Stimulated activated effector memory CD8-positive, alpha-beta T cell treated with anti-CD3 and anti-CD28 coated beads, Interleukin-12 subunit alpha, Interleukin-12 subunit beta, amount 100 ng/mL, for 72 hours (primary cell): ENCODE results near the gene ZNF451.
A peak's percentile ranks its signal among the peaks of the same experiment; 100 is the strongest.
"Not testable (repeated sequence)": the region's sequence is repeated elsewhere in the genome, so short reads cannot be mapped to it uniquely, and the experiment has no call there.

Source experiments
- ATAC-seq: fragments of 150-1000 bp; cut with Tn5 transposase; 2 replicates; pipeline ENCODE4 v1.10.0; 2021
- DNase-seq, 2 donors: peaks; one replicate each; pipeline ENCODE4 v3.0.0; 2021 to 2022; ENCODE audit warnings: low spot score in 2 of 2
- H3K27ac Mint-ChIP-seq: one replicate; pipeline ENCODE4 v1.8.0; 2022; ENCODE audit warnings: mild to moderate bottlenecking, mixed read lengths
- H3K36me3 Mint-ChIP-seq: one replicate; pipeline ENCODE4 v1.8.0; 2022; ENCODE audit warnings: mild to moderate bottlenecking, mixed read lengths
- H3K4me1 Mint-ChIP-seq: one replicate; pipeline ENCODE4 v1.8.0; 2022; ENCODE audit warnings: mixed read lengths
- H3K4me3 Mint-ChIP-seq: one replicate; pipeline ENCODE4 v1.8.0; 2022; ENCODE audit warnings: mild to moderate bottlenecking, mixed read lengths
- H3K9me3 Mint-ChIP-seq: one replicate; pipeline ENCODE4 v1.8.0; 2022; ENCODE audit warnings: mixed read lengths

ZNF451 gene

DNA sequence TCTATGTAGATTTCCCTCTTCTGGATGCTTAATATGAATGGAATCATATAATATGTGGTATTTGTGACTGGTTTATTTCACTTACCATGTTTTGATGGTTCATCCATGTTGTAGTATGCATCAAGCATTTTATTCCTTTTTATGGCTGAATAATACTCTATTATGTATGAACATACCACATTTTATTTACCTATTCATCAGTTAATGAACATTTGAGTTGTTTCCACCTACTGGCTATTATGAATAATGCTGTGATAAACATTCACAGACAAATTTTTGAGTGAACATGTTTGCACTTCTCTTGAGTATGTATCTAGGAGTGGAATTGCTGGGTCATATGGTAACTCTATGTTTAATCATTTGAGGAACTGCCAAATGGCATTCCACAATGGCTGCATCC, 14.9 kb upstream of the ZNF451 start:
- ATAC-seq: no peak
- Mint-ChIP-seq H3K4me3 (no peak overlapping the region), H3K36me3 (no peaks in the 10 kb centered on the region), H3K4me1 (no peaks in the 10 kb centered on the region), H3K27ac (no peak overlapping the region), H3K9me3 (no peaks in the 10 kb centered on the region)
- DNase-seq: no peak

DNA sequence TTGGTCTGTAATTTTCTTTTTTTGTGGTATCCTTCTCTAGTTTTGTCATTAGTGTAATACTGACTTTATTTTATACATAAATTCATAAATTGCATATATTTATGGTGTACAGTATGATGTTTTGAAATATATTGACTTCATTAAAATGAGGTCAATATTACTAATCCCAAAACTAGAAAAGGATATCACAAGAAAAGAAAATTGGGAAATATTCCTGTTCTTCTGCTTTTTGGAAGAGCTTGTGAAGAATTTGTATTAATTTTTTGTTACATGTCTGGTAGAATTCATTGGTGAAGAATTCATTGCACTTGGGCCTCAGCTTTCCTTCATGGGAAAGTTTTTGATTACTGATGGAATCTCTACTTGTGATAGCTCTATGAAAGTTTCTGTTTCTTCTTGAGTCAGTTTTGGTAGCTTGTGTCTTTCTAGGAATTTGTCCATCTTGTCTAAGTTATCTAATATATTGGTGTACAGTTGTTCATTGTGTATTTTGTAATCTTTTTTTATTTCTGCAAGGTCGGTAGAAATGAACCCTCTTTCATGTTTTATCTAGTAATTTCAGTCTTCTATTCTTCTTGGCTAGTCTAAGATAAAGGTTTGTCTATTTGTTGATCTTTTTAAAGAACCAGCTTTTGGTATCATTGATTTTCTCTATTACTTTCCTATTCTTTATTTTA, 11.3 kb upstream of the ZNF451 start:
- no peaks in the 10 kb centered on the region for H3K9me3 Mint-ChIP-seq

DNA sequence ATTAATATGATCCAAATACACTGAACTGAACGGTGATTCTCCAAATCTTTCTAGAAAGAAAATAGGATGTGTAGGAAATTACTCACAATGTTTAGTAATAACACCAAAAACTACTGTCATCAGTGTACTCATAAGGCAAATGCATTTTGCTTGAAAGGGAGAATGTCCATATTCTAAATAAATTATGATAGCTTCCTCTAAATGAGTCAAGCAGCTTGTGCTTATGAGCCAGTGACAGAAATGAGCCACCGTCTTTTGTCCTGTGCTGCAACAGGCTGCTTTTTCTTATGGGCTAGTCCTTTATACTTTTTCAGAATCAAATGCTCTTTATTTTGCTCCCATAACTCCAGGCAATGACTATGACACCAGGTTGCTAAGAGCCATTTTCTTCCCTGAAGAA, 4.5 kb upstream of the ZNF451 start:
- no peak overlapping the region for H3K27ac Mint-ChIP-seq
- no peaks in the 10 kb centered on the region for H3K9me3 Mint-ChIP-seq
- DNase-seq (no peak), ATAC-seq (no peak)
- H3K4me3 Mint-ChIP-seq: no peak overlapping the region
- H3K36me3 Mint-ChIP-seq: peaks cover 8% of the 10 kb centered on the region
- peaks cover 7% of the 10 kb centered on the region for H3K4me1 Mint-ChIP-seq

More for the DNA sequence above, 11.3 kb upstream of the ZNF451 start:
- Mint-ChIP-seq H3K36me3 (no peaks in the 10 kb centered on the region), H3K4me3 (no peak overlapping the region), H3K4me1 (no peaks in the 10 kb centered on the region), H3K27ac (no peak overlapping the region)
- no peak for DNase-seq
- no peak for ATAC-seq

DNA sequence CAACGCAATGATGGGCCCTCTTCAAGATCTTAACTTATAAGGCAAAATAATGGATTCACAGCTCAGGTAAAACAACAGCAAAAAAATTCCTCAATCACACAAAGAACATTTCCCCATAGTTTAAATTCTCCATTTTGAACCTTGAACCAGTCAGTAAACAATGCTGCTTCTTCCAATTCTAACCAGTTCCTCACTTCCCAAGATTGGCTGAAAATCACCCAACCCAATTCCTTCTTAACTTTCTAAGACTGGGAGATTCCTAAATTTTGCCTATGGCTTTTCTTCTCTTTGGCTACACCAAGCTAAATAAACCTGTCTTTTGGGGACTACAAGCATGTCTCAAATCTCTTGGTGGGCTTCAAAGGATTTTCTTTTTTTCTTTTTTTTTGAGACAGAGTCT, 3.1 kb upstream of the ZNF451 start:
- no peak overlapping the region for H3K4me3 Mint-ChIP-seq
- ATAC-seq (no peak), DNase-seq (no peak)
- no peak overlapping the region for H3K27ac Mint-ChIP-seq
- peaks cover 16% of the 10 kb centered on the region for H3K36me3 Mint-ChIP-seq
- peaks cover 15% of the 10 kb centered on the region for H3K4me1 Mint-ChIP-seq
- H3K9me3 Mint-ChIP-seq: no peaks in the 10 kb centered on the region

DNA sequence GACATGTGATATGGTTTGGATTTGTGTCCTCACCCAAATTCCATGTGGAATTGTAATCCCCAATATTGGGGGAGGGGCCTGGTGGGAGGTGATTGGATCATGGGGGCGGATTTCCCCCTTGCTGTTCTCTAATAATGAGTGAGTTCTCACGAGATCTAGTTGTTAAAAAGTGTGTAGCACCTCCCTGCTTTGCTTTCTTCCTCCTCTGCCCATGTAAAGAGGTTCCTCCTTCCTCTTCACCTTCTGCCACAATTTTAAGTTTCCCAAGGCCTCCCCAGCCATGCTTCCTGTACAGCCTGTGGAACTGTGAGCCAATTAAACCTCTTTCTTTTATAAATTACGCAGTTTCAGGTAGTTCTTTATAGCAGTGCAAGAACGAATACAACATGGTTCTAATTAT, 2.1 kb upstream of the ZNF451 start:
- Mint-ChIP-seq H3K9me3 (no peaks in the 10 kb centered on the region), H3K36me3 (peaks cover 27% of the 10 kb centered on the region), H3K4me1 (peaks cover 25% of the 10 kb centered on the region), H3K4me3 (no peak overlapping the region), H3K27ac (no peak overlapping the region)
- no peak for DNase-seq
- no peak for ATAC-seq

DNA sequence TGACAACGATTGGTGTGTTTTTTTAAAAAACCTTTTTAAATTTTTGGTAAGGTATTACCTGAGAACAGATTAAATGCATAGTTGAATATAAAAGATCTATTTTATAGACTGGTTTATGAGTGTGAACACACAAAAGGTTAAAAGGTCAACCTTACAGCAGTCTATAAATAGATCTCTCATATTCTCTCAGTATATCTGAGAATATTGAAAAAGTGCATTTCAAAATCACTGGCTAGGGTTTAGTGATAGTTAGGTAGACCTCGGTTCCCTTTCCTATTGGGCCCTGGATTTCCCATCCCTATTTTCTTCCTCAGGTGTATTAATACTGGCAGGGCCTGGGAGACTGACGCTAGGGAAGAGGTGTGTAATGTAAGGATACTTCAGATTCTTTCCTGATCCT, 723 bp upstream of the ZNF451 start:
- ATAC-seq (no peak), DNase-seq (no peak)
- peaks cover 35% of the 10 kb centered on the region for H3K4me1 Mint-ChIP-seq
- no peaks in the 10 kb centered on the region for H3K9me3 Mint-ChIP-seq
- peaks cover 40% of the 10 kb centered on the region for H3K36me3 Mint-ChIP-seq
- H3K27ac Mint-ChIP-seq: peak overlapping the region; percentile 74
- H3K4me3 Mint-ChIP-seq: peak overlapping the region; percentile 74

DNA sequence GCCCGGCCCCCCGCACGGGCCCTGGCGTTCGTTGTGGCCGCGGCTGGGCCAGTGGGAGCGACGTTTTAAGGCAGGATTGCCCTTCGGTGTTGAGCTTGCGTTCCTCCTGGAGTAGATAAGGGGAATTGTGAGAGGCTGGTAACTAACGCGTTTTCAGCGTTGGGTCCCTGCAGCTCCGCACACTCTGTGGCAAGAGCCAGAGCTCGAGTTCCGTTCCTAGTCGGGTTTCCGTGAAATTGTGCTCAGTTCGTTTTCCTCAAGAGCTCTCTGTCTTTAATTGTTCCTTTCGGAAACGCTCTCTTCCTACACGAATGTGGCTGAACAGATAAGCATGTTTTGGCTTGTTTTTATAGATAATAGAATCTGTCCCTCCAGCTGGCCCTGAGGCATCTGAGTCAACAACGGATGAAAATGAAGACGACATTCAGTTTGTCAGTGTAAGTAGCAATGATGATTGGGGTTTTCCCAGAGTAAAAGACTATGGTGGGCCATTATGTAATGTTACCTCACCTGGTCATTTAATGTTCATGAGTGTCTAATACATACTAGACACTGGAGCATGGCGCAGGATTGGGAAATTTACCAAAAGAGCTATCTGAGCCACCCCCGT, 575 bp downstream of the ZNF451 start:
- peaks cover 37% of the 10 kb centered on the region for H3K4me1 Mint-ChIP-seq
- DNase-seq, H3K9me3 Mint-ChIP-seq: not testable (repeated sequence)
- H3K36me3 Mint-ChIP-seq: peaks cover 52% of the 10 kb centered on the region
- H3K27ac Mint-ChIP-seq: peak overlapping the region; percentile 74
- ATAC-seq: peak; percentile 5
- peak overlapping the region; percentile 74 for H3K4me3 Mint-ChIP-seq

DNA sequence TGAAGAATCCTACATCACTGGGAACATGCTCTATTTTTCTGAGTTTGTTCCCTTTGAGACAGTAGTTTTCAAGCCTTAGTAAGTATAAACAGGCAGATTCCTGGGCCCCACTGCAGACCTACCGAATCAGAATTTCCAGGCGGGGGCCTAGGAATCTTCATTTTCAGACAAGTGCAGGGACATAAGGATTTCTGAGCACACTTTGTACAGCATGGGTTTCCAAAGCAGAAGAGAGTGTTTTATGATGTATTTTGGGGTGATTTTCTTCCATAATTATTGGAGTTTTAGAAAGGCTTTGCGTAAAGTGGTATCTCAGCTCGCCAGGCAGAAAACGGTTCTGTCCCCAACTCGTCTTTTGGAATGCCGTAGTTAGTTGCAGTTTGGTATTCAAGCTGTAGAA, 1.4 kb downstream of the ZNF451 start:
- ATAC-seq, H3K9me3 Mint-ChIP-seq, H3K27ac Mint-ChIP-seq, DNase-seq: not testable (repeated sequence)
- H3K4me3 Mint-ChIP-seq: peak overlapping the region; percentile 65
- H3K4me1 Mint-ChIP-seq: peaks cover 41% of the 10 kb centered on the region
- H3K36me3 Mint-ChIP-seq: peaks cover 60% of the 10 kb centered on the region

DNA sequence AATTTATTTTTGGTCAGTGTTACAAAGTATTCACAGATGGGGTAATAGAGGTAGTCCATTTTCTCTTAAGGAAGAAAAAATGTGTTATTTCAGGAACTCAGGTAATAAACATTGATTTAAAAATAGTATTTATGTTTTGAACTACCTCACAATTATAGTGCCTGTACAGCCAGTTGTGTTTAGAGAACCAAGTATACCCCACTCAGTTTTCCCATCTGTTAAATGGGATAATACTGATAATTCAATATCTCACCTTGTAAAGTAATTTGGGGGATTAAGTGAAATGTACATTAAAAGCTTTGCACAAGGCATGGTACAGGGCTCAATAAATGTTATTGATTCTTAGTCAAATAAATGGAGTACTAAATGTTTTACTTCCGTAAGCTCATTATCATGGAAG, 4.7 kb downstream of the ZNF451 start:
- Mint-ChIP-seq H3K4me1 (peaks cover 53% of the 10 kb centered on the region), H3K4me3 (no peak overlapping the region), H3K36me3 (peaks cover 87% of the 10 kb centered on the region), H3K9me3 (no peaks in the 10 kb centered on the region), H3K27ac (no peak overlapping the region)
- DNase-seq (no peak), ATAC-seq (no peak)

DNA sequence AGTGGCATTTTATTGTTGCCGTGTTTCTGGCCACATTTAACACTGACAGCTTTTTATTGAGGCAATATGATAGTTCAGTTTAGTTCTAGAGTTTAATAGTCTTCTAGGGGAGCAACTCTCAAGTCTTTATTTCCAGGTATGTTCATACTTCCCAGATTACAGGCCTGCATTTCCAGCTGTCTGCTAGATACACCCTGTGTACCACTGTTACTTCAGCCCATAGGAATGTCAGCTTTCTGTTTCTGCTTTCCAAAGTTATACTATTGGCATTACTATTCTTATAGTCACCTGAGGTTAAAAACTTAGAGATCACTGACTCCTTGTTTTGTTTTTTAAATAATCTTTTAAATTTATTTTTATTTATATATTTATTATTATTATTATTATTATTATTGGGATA, 7.6 kb downstream of the ZNF451 start:
- H3K4me3 Mint-ChIP-seq: no peak overlapping the region
- H3K4me1 Mint-ChIP-seq: peaks cover 43% of the 10 kb centered on the region
- no peaks in the 10 kb centered on the region for H3K9me3 Mint-ChIP-seq
- ATAC-seq (no peak), DNase-seq (no peak)
- H3K27ac Mint-ChIP-seq: no peak overlapping the region
- H3K36me3 Mint-ChIP-seq: peaks cover 96% of the 10 kb centered on the region

DNA sequence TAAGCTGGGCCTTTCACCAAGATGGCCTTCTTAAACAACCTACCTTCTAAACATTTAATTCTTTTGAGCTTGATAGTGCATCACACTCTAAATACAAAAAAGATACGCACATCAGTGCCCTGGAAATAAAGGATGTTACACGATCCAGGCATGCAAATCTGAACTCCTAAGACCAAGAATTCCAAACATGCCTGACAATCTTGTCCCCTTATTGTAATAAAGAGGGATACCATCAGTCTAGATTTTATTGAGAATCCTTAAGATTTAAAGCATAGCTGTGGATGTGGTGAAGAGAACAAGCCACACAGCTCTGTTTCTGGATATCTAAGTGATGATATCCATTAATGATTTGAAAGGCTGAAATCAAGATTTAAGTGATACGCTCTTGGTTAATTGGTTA, 13.0 kb downstream of the ZNF451 start:
- no peaks in the 10 kb centered on the region for H3K9me3 Mint-ChIP-seq
- H3K27ac Mint-ChIP-seq: no peak overlapping the region
- H3K4me3 Mint-ChIP-seq: no peak overlapping the region
- peaks cover 25% of the 10 kb centered on the region for H3K4me1 Mint-ChIP-seq
- DNase-seq: no peak
- peaks cover 89% of the 10 kb centered on the region for H3K36me3 Mint-ChIP-seq
- no peak for ATAC-seq

DNA sequence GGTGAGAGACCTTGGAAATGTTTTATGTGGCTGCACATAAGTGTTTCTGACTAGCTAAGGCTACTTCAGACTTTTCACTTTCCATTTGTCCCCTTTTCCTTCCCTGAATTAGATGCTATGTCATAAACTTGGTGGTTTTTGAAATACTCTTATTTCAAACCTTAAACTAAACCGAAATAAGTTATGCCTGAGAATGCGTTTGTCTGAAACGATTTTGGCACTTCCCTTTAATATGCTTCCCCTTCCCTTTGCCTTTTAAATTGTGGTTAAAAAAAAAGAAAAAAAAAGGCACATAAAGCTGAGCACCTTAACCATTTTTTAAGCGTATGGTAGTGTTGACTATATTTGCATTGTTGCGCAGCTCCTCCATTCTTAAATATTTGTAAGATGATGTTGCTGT, 14.3 kb downstream of the ZNF451 start:
- peaks cover 32% of the 10 kb centered on the region for H3K4me1 Mint-ChIP-seq
- H3K36me3 Mint-ChIP-seq: peaks cover 76% of the 10 kb centered on the region
- H3K27ac Mint-ChIP-seq: no peak overlapping the region
- H3K9me3 Mint-ChIP-seq: no peaks in the 10 kb centered on the region
- ATAC-seq (no peak), DNase-seq (no peak)
- no peak overlapping the region for H3K4me3 Mint-ChIP-seq

DNA sequence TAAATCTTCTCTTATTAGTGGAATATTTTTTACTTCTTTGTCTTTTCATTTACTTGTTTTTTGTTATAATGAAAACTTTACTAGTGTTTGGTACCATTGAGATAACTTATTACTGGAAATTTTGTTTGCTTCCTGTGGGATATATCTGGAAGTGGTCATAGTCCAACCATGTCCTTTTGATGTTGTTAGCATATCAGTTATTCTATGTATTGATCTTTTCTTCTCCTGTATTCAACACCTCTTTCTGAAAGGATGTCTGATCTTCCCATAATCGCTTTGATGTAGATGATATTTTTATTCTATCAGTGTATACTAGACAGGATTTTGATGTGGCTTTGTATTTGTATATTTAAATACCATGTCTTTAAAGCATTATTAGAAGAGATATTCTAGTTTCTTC, 17.0 kb downstream of the ZNF451 start:
- ATAC-seq: no peak
- no peak for DNase-seq
- Mint-ChIP-seq H3K36me3 (peaks cover 55% of the 10 kb centered on the region), H3K9me3 (no peaks in the 10 kb centered on the region), H3K27ac (no peak overlapping the region), H3K4me1 (peaks cover 37% of the 10 kb centered on the region), H3K4me3 (no peak overlapping the region)

DNA sequence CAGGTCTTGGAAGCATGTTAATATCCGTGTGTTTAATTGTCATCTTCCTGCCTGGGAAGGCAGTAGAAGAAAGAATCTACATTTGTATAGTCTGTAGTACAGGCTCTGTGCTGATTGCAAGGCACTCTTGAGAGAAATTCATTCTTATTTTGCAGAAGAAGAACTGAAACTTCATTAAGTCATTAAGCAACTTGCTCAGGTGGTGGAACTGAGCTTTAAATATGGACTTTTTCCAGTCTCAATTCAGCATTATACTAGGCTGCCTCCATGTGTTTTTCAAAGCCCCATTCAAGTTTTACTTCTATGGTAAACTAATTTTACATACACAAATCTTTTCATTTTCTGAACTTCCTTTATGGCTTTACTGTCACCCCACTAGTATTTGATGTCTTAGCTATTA, 18.7 kb downstream of the ZNF451 start:
- H3K36me3 Mint-ChIP-seq: peaks cover 38% of the 10 kb centered on the region
- no peak overlapping the region for H3K27ac Mint-ChIP-seq
- DNase-seq (no peak), ATAC-seq (no peak)
- no peak overlapping the region for H3K4me3 Mint-ChIP-seq
- H3K9me3 Mint-ChIP-seq: no peaks in the 10 kb centered on the region
- H3K4me1 Mint-ChIP-seq: peaks cover 42% of the 10 kb centered on the region

DNA sequence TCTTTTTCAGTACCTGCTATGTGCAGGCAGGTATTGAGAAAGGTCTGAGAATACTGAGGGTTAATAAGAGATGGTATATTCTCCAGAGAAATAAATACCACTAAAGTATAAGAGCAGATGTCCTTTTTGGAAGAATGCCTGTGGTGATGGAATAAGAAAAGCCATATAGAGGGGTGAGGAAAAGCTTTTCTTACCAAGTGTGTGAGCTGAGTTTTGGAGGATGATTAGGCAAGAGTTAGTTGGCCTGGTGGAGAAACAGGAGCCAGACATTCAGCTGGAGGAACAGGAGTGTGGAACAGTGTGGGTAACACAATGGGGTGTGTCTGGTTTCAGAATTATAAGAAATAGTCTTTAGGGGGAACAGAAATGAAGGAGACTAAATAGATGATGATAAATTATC, 19.9 kb downstream of the ZNF451 start:
- H3K9me3 Mint-ChIP-seq: no peaks in the 10 kb centered on the region
- H3K4me1 Mint-ChIP-seq: peaks cover 42% of the 10 kb centered on the region
- DNase-seq (no peak), ATAC-seq (no peak)
- peaks cover 26% of the 10 kb centered on the region for H3K36me3 Mint-ChIP-seq
- no peak overlapping the region for H3K27ac Mint-ChIP-seq
- no peak overlapping the region for H3K4me3 Mint-ChIP-seq

DNA sequence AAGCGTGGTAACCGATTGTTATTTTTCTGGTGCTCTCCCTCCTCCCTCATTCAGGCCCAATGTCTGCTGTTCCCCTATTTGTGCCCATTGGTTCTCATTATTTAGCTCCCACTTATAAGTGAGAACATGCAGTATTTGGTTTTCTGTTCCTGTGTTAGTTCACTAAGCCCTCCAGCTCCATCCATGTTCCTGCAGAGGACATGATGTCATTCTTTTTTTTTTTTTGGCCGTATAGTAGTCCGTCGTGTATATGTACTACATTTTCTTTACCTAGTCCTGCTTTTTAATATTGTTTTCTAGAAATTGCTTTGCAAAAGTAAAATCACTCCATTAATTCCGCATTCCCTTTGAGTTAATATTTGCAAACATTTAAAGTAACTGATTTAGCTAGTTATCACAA, 23.1 kb downstream of the ZNF451 start:
- Mint-ChIP-seq H3K4me1 (peaks cover 37% of the 10 kb centered on the region), H3K36me3 (peaks cover 5% of the 10 kb centered on the region), H3K9me3 (no peaks in the 10 kb centered on the region), H3K4me3 (no peak overlapping the region), H3K27ac (no peak overlapping the region)
- ATAC-seq: no peak
- DNase-seq: no peak
